ENCODE results near the gene SALL1.

- TF ChIP-seq CTCF (IDR thresholded peaks at IDR 0.05; ENCODE audit: low read length) (no peak), EZH2phosphoT487 (IDR thresholded peaks at IDR 0.05; ENCODE audit: low read length) (no peak), EZH2 (optimal IDR thresholded peaks at IDR 0.05; ENCODE audit: low read depth, low read length) (no peak)
Observed at GRCh38 chr16:51134269-51134812, 16.7 kb downstream of the SALL1 start.

Data from MM.1S (cell line).